Right lobe of liver (tissue), 6 donors: Measurements from ENCODE around the gene SH3PXD2A. TPM values are rescaled to one million over a fixed set of nuclear protein-coding genes. Genes with fewer than 3 reads are reported as not detected.

ENCODE experiments used
- ATAC-seq, 4 donors: fragments of 200-7000 bp; cut with Tn5 transposase; one replicate each; pipeline ENCODE4 v1.9.1; 2020; ENCODE audit warnings: mild to moderate bottlenecking in 4 of 4, moderate library complexity in 4 of 4
- DNase-seq, 3 donors: peaks; one replicate each; pipeline ENCODE4 v3.0.0-alpha.2; 2020
- H3K27ac ChIP-seq, 3 donors: fragments of 200-600 bp; one replicate each; pipeline ENCODE4 v1.8.0; 2022
- H3K27me3 ChIP-seq, 2 donors: fragments of 200-600 bp; one replicate each; pipeline ENCODE4 v1.8.0; 2022
- H3K36me3 ChIP-seq, 4 donors: fragments of 200-600 bp; sonication (generic) in 1 of 4; one replicate each; pipeline versions ENCODE4 v1.5.1 to v1.8.0; 2017 to 2022; ENCODE audit warnings: control low read depth in 1 of 4
- H3K4me1 ChIP-seq, 4 donors: fragments of 200-600 bp; sonication (generic) in 1 of 4; one replicate each; pipeline versions ENCODE4 v1.5.1 to v1.8.0; 2017 to 2022; ENCODE audit warnings: control low read depth in 1 of 4
- H3K4me3 ChIP-seq, 3 donors: fragments of 200-600 bp; one replicate each; pipeline ENCODE4 v1.8.0; 2022
- H3K9me3 ChIP-seq, 4 donors: fragments of 200-600 bp; sonication (generic) in 1 of 4; one replicate each; pipeline versions ENCODE4 v1.5.1 to v1.8.0; 2017 to 2022; ENCODE audit warnings: control low read depth in 1 of 4
- POLR2A ChIP-seq: fragments of 450-650 bp; IDR thresholded peaks from one replicate; pipeline ENCODE4 v1.6.1; 2017; ENCODE audit warnings: antibody characterized with exemption, mild to moderate bottlenecking
- WGBS: methylation state at CpG from one replicate; pipeline ENCODE4 v1.1.6; 2018; ENCODE audit warnings: low coverage, low lambda C conversion rate; ENCODE audit not compliant: insufficient coverage; ENCODE audit errors: missing lambda C conversion rate; 5-methylcytosine and 5-hydroxymethylcytosine counted together
- intact Hi-C, 2 donors: fragments of 100-400 bp; cut with DNase I; formaldehyde crosslinking; loops; one replicate each; pipeline versions ENCODE4 v1.11.2 to v1.14.1; 2022
- total RNA-seq, 6 experiments: library from RNA; depleted of rRNA in 2 of 6; stranded (reverse); fragments of >200 nt in 2 of 6; fragmentation: NEBNext Ultra II Directional in 3 of 6; extraction: Animal tissue kit (Norgen Biotek cat#: 25700) in 3 of 6; gene quantifications; one replicate each; pipeline versions ENCODE4 v1.1.0 to v1.2.4, GENCODE V29; 2016 to 2023
- TF ChIP-seq, protein P1 (sequence below), 4 donors: fragments of 200-600 bp in 3 of 4; fragments of 450-650 bp in 1 of 4; IDR thresholded peaks; one replicate each; pipeline versions ENCODE4 v1.5.1 to v1.8.0; 2016 to 2022; ENCODE audit warnings: antibody characterized with exemption in 4 of 4, mild to moderate bottlenecking in 2 of 4
- donor health status: DM: no; HTN: yes; CAD: no.
- donor health status: DM: no; HTN: no; CAD: no.
- donor health status: DM: no; HTN: no; CAD: no.
- donor health status: DM: no; HTN: yes; CAD: no.
- donor health status: DM: no; HTN: yes; CAD: no.

The SH3PXD2A gene
- total RNA-seq, 6 experiments from 2014 or later: 3.0 to 38.3 (median 10.0) TPM

DNA sequence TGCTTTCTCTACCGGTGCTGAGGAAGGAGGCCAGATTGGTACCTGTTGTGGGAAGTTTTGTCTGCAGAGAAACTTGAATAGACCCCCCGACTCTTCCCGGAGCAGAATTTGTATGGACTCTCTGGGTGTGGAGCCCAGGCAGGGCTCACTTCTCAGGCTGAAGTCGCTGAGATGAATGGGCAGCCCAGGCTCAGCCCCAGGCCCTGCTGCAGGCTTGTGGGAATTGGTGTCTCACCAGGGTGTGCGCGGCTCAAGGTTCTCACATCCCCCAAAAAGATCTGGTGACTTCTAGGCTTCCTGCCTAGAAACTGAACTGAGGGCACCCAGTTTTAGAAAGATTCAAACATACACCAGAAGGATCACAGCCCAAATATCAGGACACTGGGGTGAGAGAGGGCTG lies 258.4 kb downstream of the SH3PXD2A start:
- Histone ChIP-seq H3K27ac (no peak overlapping the region), H3K27me3 (no peaks in the 10 kb centered on the region), H3K36me3 (no peaks in the 10 kb centered on the region), H3K9me3 (no peaks in the 10 kb centered on the region), H3K4me3 (no peak overlapping the region), H3K4me1 (no peaks in the 10 kb centered on the region)
- TF ChIP-seq POLR2A: no peak
- TF ChIP-seq, protein P1, sequence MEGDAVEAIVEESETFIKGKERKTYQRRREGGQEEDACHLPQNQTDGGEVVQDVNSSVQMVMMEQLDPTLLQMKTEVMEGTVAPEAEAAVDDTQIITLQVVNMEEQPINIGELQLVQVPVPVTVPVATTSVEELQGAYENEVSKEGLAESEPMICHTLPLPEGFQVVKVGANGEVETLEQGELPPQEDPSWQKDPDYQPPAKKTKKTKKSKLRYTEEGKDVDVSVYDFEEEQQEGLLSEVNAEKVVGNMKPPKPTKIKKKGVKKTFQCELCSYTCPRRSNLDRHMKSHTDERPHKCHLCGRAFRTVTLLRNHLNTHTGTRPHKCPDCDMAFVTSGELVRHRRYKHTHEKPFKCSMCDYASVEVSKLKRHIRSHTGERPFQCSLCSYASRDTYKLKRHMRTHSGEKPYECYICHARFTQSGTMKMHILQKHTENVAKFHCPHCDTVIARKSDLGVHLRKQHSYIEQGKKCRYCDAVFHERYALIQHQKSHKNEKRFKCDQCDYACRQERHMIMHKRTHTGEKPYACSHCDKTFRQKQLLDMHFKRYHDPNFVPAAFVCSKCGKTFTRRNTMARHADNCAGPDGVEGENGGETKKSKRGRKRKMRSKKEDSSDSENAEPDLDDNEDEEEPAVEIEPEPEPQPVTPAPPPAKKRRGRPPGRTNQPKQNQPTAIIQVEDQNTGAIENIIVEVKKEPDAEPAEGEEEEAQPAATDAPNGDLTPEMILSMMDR (IDR thresholded peaks at IDR 0.05): no peak
- intact Hi-C loops: no loop called here
- ATAC-seq (no peak), DNase-seq (no peak)
- 84% methylated on average over 4 of the region's 6 CpGs for WGBS

DNA sequence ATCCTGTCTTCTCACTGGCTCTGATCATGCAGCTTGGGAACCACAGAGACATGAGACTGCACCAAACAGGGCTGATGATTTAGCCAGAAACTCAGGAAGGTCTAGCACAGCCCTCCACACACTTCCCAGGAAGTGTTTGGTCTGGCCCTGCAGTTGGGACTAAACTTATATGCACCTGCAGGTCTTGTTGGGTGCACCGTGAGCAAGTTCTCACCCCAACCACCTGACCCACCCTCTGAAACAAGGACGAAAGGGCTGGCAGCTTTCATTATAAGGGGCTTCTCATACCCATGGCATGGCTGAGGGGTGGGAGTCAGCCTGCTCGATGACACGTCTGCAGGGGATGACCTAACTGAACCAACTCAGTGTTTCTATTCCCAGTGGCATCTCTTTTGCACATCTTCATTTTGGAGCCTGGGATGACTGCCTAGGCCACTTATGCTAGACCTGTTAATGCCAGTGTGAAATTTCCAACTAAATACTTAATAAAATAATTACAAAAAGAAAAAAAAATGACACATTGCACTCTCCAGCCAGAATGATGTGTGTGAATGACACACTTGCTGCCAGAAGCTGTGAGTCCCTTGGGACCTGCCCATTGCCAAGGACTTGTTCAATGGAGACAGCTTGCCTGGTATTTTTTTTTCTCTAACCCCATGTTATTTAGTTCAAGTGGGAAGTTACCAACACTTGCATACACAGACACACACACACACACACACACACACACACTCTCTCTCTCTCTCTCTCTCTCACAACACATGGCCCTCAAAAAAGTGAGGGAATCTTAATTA lies 259.2 kb downstream of the SH3PXD2A start:
- TF ChIP-seq, protein P1 (IDR thresholded peaks at IDR 0.05): no peak
- TF ChIP-seq POLR2A: no peak
- ATAC-seq (no peak), DNase-seq (no peak)
- Histone ChIP-seq H3K27ac (no peak overlapping the region), H3K4me1 (no peaks in the 10 kb centered on the region), H3K27me3 (no peaks in the 10 kb centered on the region), H3K36me3 (no peaks in the 10 kb centered on the region), H3K4me3 (no peak overlapping the region), H3K9me3 (no peaks in the 10 kb centered on the region)
- intact Hi-C loops: no loop called here
- 82% methylated on average over 3 of the region's 4 CpGs for WGBS

DNA sequence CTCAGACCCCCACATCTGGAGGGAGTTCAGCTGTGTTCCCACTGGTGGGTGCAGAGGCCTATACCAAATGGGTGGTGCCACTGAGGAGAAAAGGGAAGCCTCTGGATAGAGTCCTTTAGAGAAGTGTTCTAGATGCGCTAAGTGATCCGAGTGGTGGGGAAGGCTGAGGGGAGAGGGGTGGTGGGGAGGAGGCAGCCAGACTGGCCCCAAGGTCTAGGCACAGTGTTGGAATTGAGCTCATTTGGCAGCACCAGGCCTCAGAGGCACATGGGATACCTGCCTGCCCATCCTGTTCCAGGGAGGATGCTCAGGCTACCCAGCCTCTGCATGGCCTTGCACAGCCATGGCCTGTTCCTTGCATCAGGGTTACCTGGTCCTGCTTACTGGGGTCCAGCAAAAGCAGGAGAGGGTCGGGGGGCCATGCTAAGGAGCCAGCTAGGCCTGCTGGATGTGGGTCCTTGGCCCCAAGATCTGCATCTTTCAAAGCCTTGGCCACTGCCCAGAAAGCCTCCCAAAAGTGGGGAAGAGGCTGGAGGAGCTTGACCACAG lies 262.3 kb downstream of the SH3PXD2A start:
- Histone ChIP-seq H3K4me1 (peaks cover 0 to 7% (median 0%) of the 10 kb centered on the region in 4 donors), H3K36me3 (no peaks in the 10 kb centered on the region), H3K27me3 (no peaks in the 10 kb centered on the region), H3K4me3 (no peak overlapping the region), H3K27ac (no peak overlapping the region), H3K9me3 (no peaks in the 10 kb centered on the region)
- intact Hi-C loops: loop anchor here in 1 of 2 donors (5.0 kb wide), 1 partner anchor 176 kb away; no protein-coding TSS in a partner anchor
- WGBS: 74% methylated on average over 3 of the region's 3 CpGs
- TF ChIP-seq, protein P1 (IDR thresholded peaks at IDR 0.05): no peak
- no peak for TF ChIP-seq POLR2A
- no peak for ATAC-seq
- DNase-seq: no peak

DNA sequence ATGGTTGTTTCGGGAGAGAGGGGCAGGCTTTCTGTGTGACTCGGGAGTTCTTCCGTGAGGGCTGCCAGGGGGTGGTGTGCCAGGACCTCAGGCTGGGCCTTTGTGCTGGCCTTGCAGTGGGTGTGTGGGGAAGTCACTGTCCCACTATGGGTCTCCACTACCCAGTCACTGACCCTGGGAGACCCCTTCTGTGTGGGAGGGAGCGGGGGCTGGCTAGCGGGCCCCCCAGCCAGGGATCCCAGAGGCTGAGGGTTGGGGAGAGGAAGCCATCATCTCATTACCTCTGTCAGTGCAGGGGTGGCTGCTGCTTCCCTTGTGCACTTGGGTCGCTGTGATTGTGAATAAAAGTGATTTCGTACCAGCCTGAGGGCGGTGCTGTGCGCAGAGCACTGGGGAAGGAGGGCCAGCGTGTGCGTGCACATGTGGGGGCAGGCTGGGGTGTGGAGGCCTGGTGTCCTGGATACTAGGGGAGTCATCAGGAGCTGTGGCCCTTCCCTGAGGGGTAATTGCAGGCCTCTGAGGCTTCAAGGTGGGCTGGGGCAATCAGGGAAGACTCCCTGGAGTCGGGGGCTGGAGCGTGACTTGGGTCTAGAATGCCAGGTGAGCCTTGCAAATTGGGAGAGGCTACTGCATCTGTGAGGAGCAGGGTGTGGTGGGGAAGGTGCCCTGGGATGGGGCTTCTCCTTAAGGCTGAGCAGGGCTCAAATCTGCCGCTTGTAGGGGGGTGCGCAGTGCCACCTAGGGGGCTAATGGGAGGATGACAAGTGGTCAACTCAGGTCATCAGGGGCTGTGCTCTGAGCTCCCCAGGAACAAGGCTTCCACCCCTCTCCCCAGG lies 263.0 kb downstream of the SH3PXD2A start:
- 78% methylated on average over 5 of the region's 15 CpGs for WGBS
- no peak for TF ChIP-seq POLR2A
- TF ChIP-seq, protein P1 (IDR thresholded peaks at IDR 0.05): peak; percentile 42 to 58 (median 56)
- Histone ChIP-seq H3K9me3 (no peaks in the 10 kb centered on the region), H3K4me1 (peaks cover 0 to 7% (median 0%) of the 10 kb centered on the region in 4 donors), H3K36me3 (no peaks in the 10 kb centered on the region), H3K4me3 (no peak overlapping the region), H3K27me3 (no peaks in the 10 kb centered on the region), H3K27ac (no peak overlapping the region)
- intact Hi-C loops: loop anchor here in 1 of 2 donors (5.0 kb wide), 1 partner anchor 175 kb away; no protein-coding TSS in a partner anchor
- ATAC-seq (peak; percentile 67 to 73 (median 70)), DNase-seq (peak in 1 of 3 donors; percentile 47)
